ENCODE data around the gene SLC12A6.

DNA sequence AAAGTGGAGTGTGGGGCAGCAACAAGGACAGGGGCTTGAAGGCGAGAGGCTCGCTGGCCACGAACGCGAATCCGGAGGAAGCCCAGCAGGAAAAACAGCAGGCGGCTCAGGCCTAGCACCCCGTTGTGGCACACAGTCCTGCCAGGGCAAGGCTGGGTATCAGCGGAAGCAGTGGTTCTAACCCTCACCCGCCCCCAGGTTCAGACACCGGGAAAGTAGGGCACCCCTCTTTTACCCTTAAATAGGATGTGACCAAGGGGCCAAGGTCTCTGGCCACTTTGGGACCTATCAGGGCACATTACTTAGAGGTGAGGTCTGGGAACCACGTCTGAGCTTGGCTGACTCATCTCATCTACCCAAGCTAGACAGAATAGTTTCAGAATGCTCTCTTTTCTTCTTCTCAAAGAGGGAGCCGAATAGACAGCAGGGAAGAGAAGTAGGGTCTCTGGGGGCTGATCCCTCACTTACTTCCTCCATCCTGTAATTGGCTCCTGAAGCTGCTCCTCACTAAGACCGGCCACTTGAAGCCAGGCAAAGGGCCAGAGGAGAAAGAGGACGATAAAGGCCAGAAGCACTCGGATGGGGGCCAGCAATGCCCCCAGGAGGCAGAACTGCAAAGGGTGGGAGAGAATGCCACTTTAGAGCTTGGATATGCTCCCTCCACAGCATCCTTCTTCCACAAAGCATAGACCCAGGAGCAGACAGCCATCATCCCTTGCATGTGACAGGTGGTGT, 27.7 kb upstream of the SLC12A6 start:
- TF ChIP-seq, protein P1, sequence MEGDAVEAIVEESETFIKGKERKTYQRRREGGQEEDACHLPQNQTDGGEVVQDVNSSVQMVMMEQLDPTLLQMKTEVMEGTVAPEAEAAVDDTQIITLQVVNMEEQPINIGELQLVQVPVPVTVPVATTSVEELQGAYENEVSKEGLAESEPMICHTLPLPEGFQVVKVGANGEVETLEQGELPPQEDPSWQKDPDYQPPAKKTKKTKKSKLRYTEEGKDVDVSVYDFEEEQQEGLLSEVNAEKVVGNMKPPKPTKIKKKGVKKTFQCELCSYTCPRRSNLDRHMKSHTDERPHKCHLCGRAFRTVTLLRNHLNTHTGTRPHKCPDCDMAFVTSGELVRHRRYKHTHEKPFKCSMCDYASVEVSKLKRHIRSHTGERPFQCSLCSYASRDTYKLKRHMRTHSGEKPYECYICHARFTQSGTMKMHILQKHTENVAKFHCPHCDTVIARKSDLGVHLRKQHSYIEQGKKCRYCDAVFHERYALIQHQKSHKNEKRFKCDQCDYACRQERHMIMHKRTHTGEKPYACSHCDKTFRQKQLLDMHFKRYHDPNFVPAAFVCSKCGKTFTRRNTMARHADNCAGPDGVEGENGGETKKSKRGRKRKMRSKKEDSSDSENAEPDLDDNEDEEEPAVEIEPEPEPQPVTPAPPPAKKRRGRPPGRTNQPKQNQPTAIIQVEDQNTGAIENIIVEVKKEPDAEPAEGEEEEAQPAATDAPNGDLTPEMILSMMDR (IDR thresholded peaks at IDR 0.05), result no peak
- no peak for TF ChIP-seq POLR2A (IDR thresholded peaks at IDR 0.05)
